GM23338 (cell line): ENCODE data around the gene XPO6.

ENCODE experiments used
- CTCF ChIP-seq, 2 experiments: fragments of 200-600 bp in 1 of 2; sonication (generic) in 1 of 2; conservative IDR thresholded peaks; 2 replicates each; pipeline versions ENCODE4 v1.5.1 to v1.6.1; 2016 to 2017; ENCODE audit warnings: antibody characterized with exemption in 2 of 2, low read depth in 2 of 2, mild to moderate bottlenecking in 2 of 2, moderate library complexity in 1 of 2
- EZH2 ChIP-seq: fragments of 200-600 bp; sonication (generic); IDR thresholded peaks from one replicate; pipeline ENCODE4 v1.8.0; 2017; ENCODE audit warnings: antibody characterized with exemption, mild to moderate bottlenecking, low read depth; ENCODE audit not compliant: unreplicated experiment
- POLR2AphosphoS5 ChIP-seq: IDR thresholded peaks from 2 replicates; pipeline ENCODE4 v1.6.1; 2016; ENCODE audit warnings: antibody characterized with exemption, low read depth
- REST ChIP-seq: IDR thresholded peaks from one replicate; pipeline ENCODE4 v1.6.1; 2018; ENCODE audit warnings: antibody characterized with exemption; ENCODE audit not compliant: unreplicated experiment

- TF ChIP-seq REST (no peak), CTCF (conservative IDR thresholded peaks at IDR 0.05; ENCODE audit: low read depth in 2 of 2) (no peak), EZH2 (no peak), POLR2AphosphoS5 (no peak)
Observed at GRCh38 chr16:28179354-28179753, 32.4 kb downstream of the XPO6 start.
